ENCODE measurements around the gene SEMA4F.

The SEMA4F gene

DNA sequence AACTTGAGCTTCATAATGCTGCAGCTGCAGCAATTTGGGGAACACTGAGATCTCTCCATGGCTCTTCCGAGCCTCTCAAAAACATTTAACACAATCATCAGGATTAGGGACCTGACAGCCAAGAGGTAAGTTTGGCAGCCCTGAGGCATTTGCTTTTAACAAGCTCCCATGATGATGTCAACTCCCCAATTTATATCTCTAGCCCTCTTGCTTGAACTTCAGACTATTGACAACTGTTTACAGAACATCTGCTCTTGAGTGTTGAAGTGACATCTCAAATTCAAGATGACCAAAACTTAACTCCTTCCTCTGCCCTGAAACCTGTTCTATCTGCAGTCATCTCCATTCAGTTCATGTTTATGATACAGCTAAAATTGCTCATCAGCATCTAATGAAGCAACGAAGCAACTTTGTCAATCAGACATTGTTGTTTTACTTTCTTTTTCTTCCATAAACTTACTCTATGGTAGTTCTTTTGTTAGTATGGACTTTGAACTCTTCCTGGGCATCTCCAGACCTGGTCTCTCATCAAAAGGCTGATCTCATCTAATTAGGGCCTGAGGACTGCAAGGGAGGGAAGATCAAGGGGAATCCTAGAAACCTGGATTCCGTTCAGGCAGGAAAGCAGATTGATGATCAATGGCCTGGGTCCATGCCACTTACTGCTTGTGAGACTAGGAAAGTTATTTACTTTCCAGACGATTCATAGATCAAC is 48.1 kb downstream of the SEMA4F start:
- Histone ChIP-seq H3K9me3 (no peaks in the 10 kb centered on the region), H3K36me3 (no peaks in the 10 kb centered on the region), H3K4me3 (no peak overlapping the region), H3K27me3 (no peaks in the 10 kb centered on the region), H3K4me1 (no peaks in the 10 kb centered on the region), H3K27ac (no peak overlapping the region)
- no peak for DNase-seq
- TF ChIP-seq CTCF (IDR thresholded peaks at IDR 0.05) = no peak
- intact Hi-C loops (cut with DNase I; ENCODE audit: low total_unique reads) = no loop called here

GRCh38 chr2:74703373-74703772 is 49.3 kb downstream of the SEMA4F start:
- peak in 1 of 2 donors; percentile 41 for DNase-seq
- no peaks in the 10 kb centered on the region for H3K9me3 ChIP-seq
- H3K4me1 ChIP-seq = no peaks in the 10 kb centered on the region
- H3K27ac ChIP-seq = no peak overlapping the region
- H3K36me3 ChIP-seq = no peaks in the 10 kb centered on the region
- intact Hi-C loops (cut with DNase I; ENCODE audit: low total_unique reads) = no loop called here
- no peaks in the 10 kb centered on the region for H3K27me3 ChIP-seq
- no peak overlapping the region for H3K4me3 ChIP-seq
- no peak for TF ChIP-seq CTCF (IDR thresholded peaks at IDR 0.05)

- Histone ChIP-seq H3K36me3 (no peaks in the 10 kb centered on the region), H3K4me1 (no peaks in the 10 kb centered on the region), H3K27ac (no peak overlapping the region), H3K4me3 (no peak overlapping the region), H3K27me3 (no peaks in the 10 kb centered on the region), H3K9me3 (no peaks in the 10 kb centered on the region)
- intact Hi-C loops (cut with DNase I; ENCODE audit: low total_unique reads) = no loop called here
- DNase-seq = no peak
- TF ChIP-seq CTCF (IDR thresholded peaks at IDR 0.05) = no peak
Observed at GRCh38 chr2:74704216-74704615, 50.2 kb downstream of the SEMA4F start.

GRCh38 chr2:74706741-74707140 is 52.7 kb downstream of the SEMA4F start:
- no peaks in the 10 kb centered on the region for H3K4me1 ChIP-seq
- DNase-seq = no peak
- H3K36me3 ChIP-seq = no peaks in the 10 kb centered on the region
- no peak for TF ChIP-seq CTCF (IDR thresholded peaks at IDR 0.05)
- no peaks in the 10 kb centered on the region for H3K27me3 ChIP-seq
- intact Hi-C loops (cut with DNase I; ENCODE audit: low total_unique reads) = no loop called here
- H3K27ac ChIP-seq = no peak overlapping the region
- H3K4me3 ChIP-seq = no peak overlapping the region
- no peaks in the 10 kb centered on the region for H3K9me3 ChIP-seq

DNA sequence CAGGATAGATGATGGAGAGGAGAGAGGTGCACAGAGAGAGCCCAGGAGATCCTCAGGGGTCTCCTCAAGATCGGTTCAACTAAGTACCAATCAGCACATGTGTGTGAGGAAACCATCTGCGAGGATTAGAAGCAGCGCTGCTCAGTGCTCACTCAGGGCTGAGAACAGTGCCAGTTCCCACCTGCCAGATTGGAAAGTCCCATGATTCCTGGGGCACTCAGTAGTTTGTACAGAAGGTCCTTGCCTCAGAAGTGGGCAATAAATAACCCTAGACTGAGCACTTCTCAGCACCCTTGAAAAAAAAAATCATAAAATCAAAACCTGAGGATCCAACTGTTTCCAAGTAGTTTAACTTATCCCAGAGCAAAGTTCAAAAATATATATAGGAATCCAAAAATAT is 53.8 kb downstream of the SEMA4F start:
- Histone ChIP-seq H3K9me3 (no peaks in the 10 kb centered on the region), H3K4me1 (no peaks in the 10 kb centered on the region), H3K27me3 (no peaks in the 10 kb centered on the region), H3K4me3 (no peak overlapping the region), H3K27ac (no peak overlapping the region), H3K36me3 (no peaks in the 10 kb centered on the region)
- no peak for DNase-seq
- intact Hi-C loops (cut with DNase I; ENCODE audit: low total_unique reads) = no loop called here
- TF ChIP-seq CTCF (IDR thresholded peaks at IDR 0.05) = no peak

DNA sequence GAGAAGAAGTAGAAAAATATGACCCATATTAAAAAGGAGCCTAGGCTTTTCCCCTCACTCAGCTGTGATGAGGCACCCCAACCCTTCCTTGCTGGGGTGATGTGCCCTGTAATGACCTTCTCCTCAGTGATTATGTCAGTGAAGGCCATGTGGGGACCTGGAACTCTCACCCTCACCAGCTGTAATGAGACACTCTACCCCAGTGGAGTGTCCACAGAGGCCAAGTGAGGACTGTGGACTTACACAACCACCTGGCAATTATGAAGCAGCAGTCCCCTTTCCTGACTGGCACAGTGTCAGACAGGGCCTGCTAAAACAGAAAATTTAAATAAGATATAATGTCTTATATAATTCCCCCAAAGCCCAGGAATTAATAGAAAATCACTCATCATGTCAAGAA is 54.2 kb downstream of the SEMA4F start:
- H3K27me3 ChIP-seq = no peaks in the 10 kb centered on the region
- intact Hi-C loops (cut with DNase I; ENCODE audit: low total_unique reads) = no loop called here
- H3K4me3 ChIP-seq = no peak overlapping the region
- TF ChIP-seq CTCF (IDR thresholded peaks at IDR 0.05) = no peak
- no peak overlapping the region for H3K27ac ChIP-seq
- no peaks in the 10 kb centered on the region for H3K4me1 ChIP-seq
- H3K36me3 ChIP-seq = no peaks in the 10 kb centered on the region
- no peak for DNase-seq
- H3K9me3 ChIP-seq = no peaks in the 10 kb centered on the region

Data from tibial artery (tissue), 4 donors.